HCT116 (cell line): ENCODE results near the gene GNAI1. TPM values are rescaled to one million over a fixed set of nuclear protein-coding genes. Genes with fewer than 3 reads are reported as not detected.

Experiments
- ATAC-seq: fragments of 200-7000 bp; cut with Tn5 transposase; 2 replicates; pipeline ENCODE4 v1.9.1; 2020; ENCODE audit warnings: mild to moderate bottlenecking, moderate library complexity
- BruUV-seq: library from RNA; stranded (reverse); fragments of 400-500 nt; replicated peaks from 2 replicates; lab custom pipeline; 2021; lab: Mats Ljungman, UMichigan
- CTCF ChIA-PET: fragments of 300-600 bp; sonication (Branson Sonifier 250); formaldehyde crosslinking; loops from one replicate; lab custom pipeline; 2021; ENCODE audit warnings: antibody characterized with exemption; lab: Charles Lee
- POLR2A ChIA-PET: fragments of 300-600, 350-600 bp; sonication (Branson Sonifier 250); formaldehyde crosslinking; loops from one replicate; lab custom pipeline; 2021; ENCODE audit warnings: antibody characterized with exemption; lab: Charles Lee
- RAD21 ChIA-PET, 2 experiments: fragments of 300-600 bp; sonication (Branson Sonifier 250); formaldehyde crosslinking; loops; one replicate each; lab custom pipeline; 2023; ENCODE audit warnings: low total read pairs in 2 of 2; ENCODE audit not compliant: uncharacterized antibody in 2 of 2, unreplicated experiment in 2 of 2, low non-redundant PET in 1 of 2; lab: Charles Lee
- DNase-seq: peaks from one replicate; pipeline ENCODE4 v3.0.0-alpha.2; 2010; ENCODE audit warnings: low read depth, low spot score
- H2AFZ ChIP-seq: fragments of 200-600 bp; shearing (Covaris generic), sonication (generic); 2 replicates; pipeline ENCODE4 v1.6.1; 2017; ENCODE audit warnings: low read depth, mixed run types, mixed read lengths, antibody characterized with exemption, low read length; ENCODE audit not compliant: poor library complexity, severe bottlenecking
- H3K27ac ChIP-seq: 2 replicates; pipeline ENCODE4 v1.5.1; 2012; ENCODE audit warnings: low read depth, low read length
- H3K27me3 ChIP-seq: fragments of 200-600 bp; sonication (generic); 2 replicates; pipeline ENCODE4 v1.6.1; 2016; ENCODE audit warnings: mixed run types, low read length, mixed read lengths; ENCODE audit not compliant: insufficient read depth
- H3K36me3 ChIP-seq, 2 experiments: fragments of 200-500 bp in 1 of 2; fragments of 200-600 bp in 1 of 2; sonication (Bioruptor generic) in 1 of 2; sonication (generic) in 1 of 2; 2 replicates each; pipeline versions ENCODE4 v1.5.1 to v1.6.1; 2014 to 2016; ENCODE audit warnings: low read length in 2 of 2, inconsistent platforms in 1 of 2, mixed read lengths in 1 of 2, mixed run types in 1 of 2; ENCODE audit not compliant: insufficient read depth in 2 of 2, control insufficient read depth in 1 of 2
- H3K4me1 ChIP-seq, 2 experiments: fragments of 200-600 bp in 1 of 2; sonication (generic) in 1 of 2; 2 replicates each; pipeline versions ENCODE4 v1.5.1 to v1.6.1; 2012 to 2017; ENCODE audit warnings: low read length in 2 of 2, inconsistent platforms in 1 of 2, mild to moderate bottlenecking in 1 of 2, mixed read lengths in 1 of 2, mixed run types in 1 of 2, moderate library complexity in 1 of 2; ENCODE audit not compliant: insufficient read depth in 2 of 2, control insufficient read depth in 1 of 2
- H3K4me2 ChIP-seq: fragments of 200-600 bp; sonication (generic); 2 replicates; pipeline ENCODE4 v1.6.1; 2017; ENCODE audit warnings: mixed run types, low read length, mixed read lengths
- H3K4me3 ChIP-seq, 2 experiments: fragments of 200-600 bp in 1 of 2; sonication (generic) in 1 of 2; replicated peaks in 1 of 2; 2 replicates each; pipeline ENCODE4 v1.5.1; 2011 to 2016; ENCODE audit warnings: low read length in 2 of 2, control low read depth in 1 of 2, low read depth in 1 of 2, mild to moderate bottlenecking in 1 of 2, mixed read lengths in 1 of 2, mixed run types in 1 of 2
- H3K79me2 ChIP-seq: fragments of 200-600 bp; sonication (generic); 2 replicates; pipeline ENCODE4 v1.6.1; 2017; ENCODE audit warnings: mild to moderate bottlenecking, mixed run types, low read length, moderate library complexity, mixed read lengths; ENCODE audit not compliant: insufficient read depth
- H3K9ac ChIP-seq: fragments of 200-600 bp; sonication (generic); 2 replicates; pipeline ENCODE4 v1.6.1; 2016; ENCODE audit warnings: low read length, mixed read lengths
- H3K9me2 ChIP-seq: fragments of 200-600 bp; sonication (generic), shearing (Covaris generic); 2 replicates; pipeline ENCODE4 v1.6.1; 2017; ENCODE audit warnings: mixed run types, mild to moderate bottlenecking, moderate library complexity; ENCODE audit not compliant: insufficient read depth
- H3K9me3 ChIP-seq, 2 experiments: fragments of 200-500 bp in 1 of 2; fragments of 200-600 bp in 1 of 2; sonication (Bioruptor generic) in 1 of 2; sonication (generic) in 1 of 2; 2 replicates each; pipeline ENCODE4 v1.6.1; 2014 to 2017; ENCODE audit warnings: low read length in 2 of 2, mixed read lengths in 2 of 2, inconsistent platforms in 1 of 2, low read depth in 1 of 2, mild to moderate bottlenecking in 1 of 2, mixed run types in 1 of 2, moderate library complexity in 1 of 2; ENCODE audit not compliant: control insufficient read depth in 1 of 2, insufficient read depth in 1 of 2
- H4K20me1 ChIP-seq: fragments of 200-600 bp; sonication (generic), shearing (Covaris generic); 2 replicates; pipeline ENCODE4 v1.6.1; 2017; ENCODE audit warnings: mixed run types, mild to moderate bottlenecking, moderate library complexity; ENCODE audit not compliant: insufficient read depth
- CBX3 ChIP-seq: IDR thresholded peaks from 2 replicates; pipeline ENCODE4 v1.6.1; 2012; ENCODE audit warnings: low read depth
- CEBPB ChIP-seq: IDR thresholded peaks from 2 replicates; pipeline ENCODE4 v1.6.1; 2012; ENCODE audit warnings: low read depth
- EGR1 ChIP-seq: IDR thresholded peaks from 2 replicates; pipeline ENCODE4 v1.6.1; 2012; ENCODE audit warnings: low read depth
- ELF1 ChIP-seq: IDR thresholded peaks from 2 replicates; pipeline ENCODE4 v1.6.1; 2012; ENCODE audit warnings: low read depth, borderline replicate concordance
- EZH2 ChIP-seq: fragments of 200-600 bp; sonication (generic); IDR thresholded peaks from 2 replicates; pipeline ENCODE4 v1.6.1; 2017; ENCODE audit warnings: antibody characterized with exemption, mixed run types
- EZH2phosphoT487 ChIP-seq: fragments of 200-600 bp; IDR thresholded peaks from 2 replicates; pipeline ENCODE4 v1.6.1; 2018; ENCODE audit warnings: antibody characterized with exemption, borderline replicate concordance
- FOSL1 ChIP-seq: IDR thresholded peaks from 2 replicates; pipeline ENCODE4 v1.6.1; 2012; ENCODE audit warnings: low read depth
- JUND ChIP-seq: IDR thresholded peaks from 2 replicates; pipeline ENCODE4 v1.6.1; 2012
- MAX ChIP-seq: IDR thresholded peaks from 2 replicates; pipeline ENCODE4 v1.6.1; 2012
- POLR2A ChIP-seq: IDR thresholded peaks from 2 replicates; pipeline ENCODE4 v1.7.0; 2011; ENCODE audit warnings: borderline replicate concordance; ENCODE audit not compliant: insufficient read depth, insufficient read length; ENCODE audit errors: extremely low read depth
- POLR2AphosphoS5 ChIP-seq: IDR thresholded peaks from 2 replicates; pipeline ENCODE4 v1.6.1; 2011; ENCODE audit warnings: mild to moderate bottlenecking, low read depth, low read length, moderate library complexity
- RAD21 ChIP-seq: IDR thresholded peaks from 2 replicates; pipeline ENCODE4 v1.6.1; 2012; ENCODE audit warnings: low read depth, mild to moderate bottlenecking
- SIN3A ChIP-seq: IDR thresholded peaks from 2 replicates; pipeline ENCODE4 v1.6.1; 2012; ENCODE audit warnings: low read depth
- SP1 ChIP-seq: IDR thresholded peaks from 2 replicates; pipeline ENCODE4 v1.6.1; 2012; ENCODE audit warnings: low read depth
- SRF ChIP-seq: IDR thresholded peaks from 2 replicates; pipeline ENCODE4 v1.6.1; 2012; ENCODE audit warnings: low read depth
- TCF7L2 ChIP-seq: IDR thresholded peaks from 2 replicates; pipeline ENCODE4 v1.7.0; 2011; ENCODE audit warnings: borderline replicate concordance, inconsistent platforms; ENCODE audit not compliant: insufficient read depth, insufficient read length; ENCODE audit errors: extremely low read depth
- YY1 ChIP-seq: IDR thresholded peaks from 2 replicates; pipeline ENCODE4 v1.6.1; 2011; ENCODE audit warnings: low read length, low read depth, moderate library complexity, mild to moderate bottlenecking; ENCODE audit not compliant: insufficient replicate concordance; ENCODE audit errors: extremely low read depth
- ZFX ChIP-seq: fragments of 450-650 bp; IDR thresholded peaks from 2 replicates; pipeline ENCODE4 v1.6.1; 2017
- intact Hi-C: fragments of 100-400 bp; cut with micrococcal nuclease; formaldehyde crosslinking; loops from 2 replicates; pipeline ENCODE4 v1.10.0; 2022
- total RNA-seq: library from RNA; stranded (reverse); gene quantifications from one replicate; pipeline ENCODE4 v1.2.1, GENCODE V29; 2021; ENCODE audit not compliant: unreplicated experiment
- TF ChIP-seq, protein P1 (sequence below): IDR thresholded peaks from 2 replicates; pipeline ENCODE4 v1.6.1; 2012

GNAI1 gene
- total RNA-seq, 1 experiment from 2014 or later, result 148 TPM

DNA sequence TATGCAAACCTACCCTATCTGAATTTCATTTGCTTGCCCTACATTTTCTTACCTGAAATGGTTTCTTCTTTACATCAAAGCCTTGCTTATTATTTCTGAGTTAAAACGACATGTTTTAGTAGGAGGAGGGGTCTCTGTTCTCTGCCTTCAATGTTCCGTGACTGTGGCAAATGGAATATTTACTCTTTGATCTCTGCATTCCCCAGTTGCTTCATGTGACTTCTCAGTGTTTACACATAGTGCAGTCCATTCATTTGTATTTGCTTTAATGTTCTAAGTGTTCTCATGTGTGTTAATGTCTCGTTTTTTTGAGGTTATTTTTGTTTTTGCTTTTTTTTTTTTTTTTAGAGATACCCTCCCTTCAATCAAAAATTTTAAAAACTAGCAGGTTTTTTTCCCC is 75.8 kb downstream of the GNAI1 start:
- no peak for ATAC-seq
- no peaks in the 10 kb centered on the region for H3K27me3 ChIP-seq
- peaks cover 98% of the 10 kb centered on the region for H3K79me2 ChIP-seq
- H3K4me3 ChIP-seq, result no peak overlapping the region
- peaks cover 13 to 24% of the 10 kb centered on the region in 2 experiments; a peak in 2 of 4 replicates for H3K4me1 ChIP-seq
- RAD21 ChIA-PET, result no interaction called here
- intact Hi-C loops, result no loop called here
- H3K9me2 ChIP-seq, result no peaks in the 10 kb centered on the region
- no peak overlapping the region for H3K9ac ChIP-seq
- TF ChIP-seq CBX3 (no peak), SRF (no peak), POLR2AphosphoS5 (no peak), SP1 (no peak), CEBPB (no peak), MAX (no peak), EZH2phosphoT487 (no peak), FOSL1 (no peak)
- TF ChIP-seq, protein P1, sequence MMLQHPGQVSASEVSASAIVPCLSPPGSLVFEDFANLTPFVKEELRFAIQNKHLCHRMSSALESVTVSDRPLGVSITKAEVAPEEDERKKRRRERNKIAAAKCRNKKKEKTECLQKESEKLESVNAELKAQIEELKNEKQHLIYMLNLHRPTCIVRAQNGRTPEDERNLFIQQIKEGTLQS, result no peak
- TF ChIP-seq, all 23 proteins: peak for 0
- CTCF ChIA-PET, result no interaction called here
- no peaks in the 10 kb centered on the region for H3K9me3 ChIP-seq
- H3K4me2 ChIP-seq, result no peak overlapping the region
- no peak overlapping the region for H2AFZ ChIP-seq
- BruUV-seq, result no TSS peak
- POLR2A ChIA-PET, result no interaction called here
- no peaks in the 10 kb centered on the region for H4K20me1 ChIP-seq
- no peak for DNase-seq
- H3K27ac ChIP-seq, result no peak overlapping the region
- H3K36me3 ChIP-seq, result peaks cover 23 to 51% of the 10 kb centered on the region in 2 experiments

DNA sequence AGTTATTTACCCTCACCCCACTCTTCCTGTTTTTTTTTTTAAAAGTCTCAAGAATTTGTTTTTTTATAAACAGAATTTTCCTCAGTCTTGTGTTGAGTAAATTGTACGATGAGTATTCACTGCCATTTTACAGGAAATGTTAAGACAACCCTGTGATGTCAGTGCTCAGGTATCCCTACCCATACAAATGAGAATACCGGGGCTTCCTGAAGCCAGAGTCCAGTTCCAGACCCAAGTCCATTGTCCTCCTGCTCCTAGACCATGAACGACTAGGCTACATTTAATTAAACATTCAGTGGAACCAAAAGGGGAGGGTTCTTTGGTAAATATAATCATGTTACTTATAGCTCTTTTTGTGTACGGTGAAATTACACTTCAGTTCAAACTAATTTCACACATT is 79.2 kb downstream of the GNAI1 start:
- ChIA-PET RAD21 (no interaction called here), POLR2A (no interaction called here), CTCF (no interaction called here)
- Histone ChIP-seq H3K27ac (no peak overlapping the region), H3K9me3 (no peaks in the 10 kb centered on the region), H3K4me2 (no peak overlapping the region), H4K20me1 (no peaks in the 10 kb centered on the region), H3K79me2 (peaks cover 87% of the 10 kb centered on the region), H3K9me2 (no peaks in the 10 kb centered on the region), H2AFZ (no peak overlapping the region), H3K36me3 (peaks cover 21 to 41% of the 10 kb centered on the region in 2 experiments), H3K4me3 (no peak overlapping the region), H3K27me3 (no peaks in the 10 kb centered on the region), H3K9ac (no peak overlapping the region), H3K4me1 (peaks cover 26 to 57% of the 10 kb centered on the region in 2 experiments)
- TF ChIP-seq MAX (no peak), EZH2 (no peak), YY1 (no peak), EGR1 (no peak), POLR2A (no peak), CEBPB (no peak), ELF1 (no peak), SRF (no peak), RAD21 (no peak), SIN3A (no peak), CBX3 (no peak), FOSL1 (no peak), EZH2phosphoT487 (no peak), JUND (no peak), TCF7L2 (no peak), ZFX (no peak), SP1 (no peak)
- TF ChIP-seq, protein P1, result no peak
- no peak for DNase-seq
- ATAC-seq, result no peak
- no TSS peak for BruUV-seq
- intact Hi-C loops, result no loop called here
